HEK293 (cell line): ENCODE results near the gene ANKRD44.

Experiments
- CTCF ChIA-PET: fragments of 350-600 bp; formaldehyde crosslinking; extraction: SDS; loops from one replicate; lab custom pipeline; 2021; ENCODE audit warnings: antibody characterized with exemption; lab: Yijun Ruan, JAX
- POLR2A ChIA-PET: fragments of 300-600 bp; formaldehyde crosslinking; extraction: SDS; loops from one replicate; lab custom pipeline; 2020; ENCODE audit warnings: antibody characterized with exemption, inconsistent platforms; lab: Yijun Ruan, JAX
- H3K27ac ChIP-seq: fragments of 200-500 bp; sonication (Bioruptor generic); 2 replicates; pipeline ENCODE4 v1.5.1; 2014; ENCODE audit warnings: low read depth, low read length, control low read depth, inconsistent platforms; ENCODE audit errors: extremely low read depth
- H3K36me3 ChIP-seq, 2 experiments: fragments of 200-500 bp in 1 of 2; sonication (Bioruptor generic) in 1 of 2; 1 replicate in 1 of 2; 2 replicates in 1 of 2; pipeline ENCODE4 v1.5.1; 2014 to 2017; ENCODE audit warnings: inconsistent platforms in 2 of 2, low read length in 2 of 2; ENCODE audit not compliant: control insufficient read depth in 2 of 2, insufficient read depth in 1 of 2
- H3K4me1 ChIP-seq: fragments of 200-500 bp; sonication (Bioruptor generic); 2 replicates; pipeline ENCODE4 v1.5.1; 2014; ENCODE audit warnings: mild to moderate bottlenecking, low read length, inconsistent platforms; ENCODE audit not compliant: control insufficient read depth, insufficient read depth
- H3K4me3 ChIP-seq: 2 replicates; pipeline ENCODE4 v1.5.1; 2011; ENCODE audit warnings: low read depth, mild to moderate bottlenecking, control low read depth, low read length, moderate library complexity
- H3K9me3 ChIP-seq: fragments of 200-500 bp; sonication (Bioruptor generic); 2 replicates; pipeline ENCODE4 v1.5.1; 2014; ENCODE audit warnings: low read depth, low read length, inconsistent platforms; ENCODE audit not compliant: control insufficient read depth, insufficient read depth
- GFI1B ChIP-seq: fragments of 450-650 bp; formaldehyde crosslinking; IDR thresholded peaks from 2 replicates; pipeline ENCODE4 v1.5.1; 2016; ENCODE audit warnings: missing biosample characterization, missing genetic modification characterization
- GLI2 ChIP-seq: fragments of 450-650 bp; formaldehyde crosslinking; IDR thresholded peaks from 2 replicates; pipeline ENCODE4; 2017; ENCODE audit warnings: missing biosample characterization, missing genetic modification characterization, low read depth, borderline replicate concordance
- KLF17 ChIP-seq: fragments of 450-650 bp; formaldehyde crosslinking; IDR thresholded peaks from 2 replicates; pipeline ENCODE4 v1.5.1; 2016; ENCODE audit warnings: missing biosample characterization, missing genetic modification characterization
- SALL2 ChIP-seq: fragments of 450-650 bp; formaldehyde crosslinking; IDR thresholded peaks from 2 replicates; pipeline ENCODE4 v1.5.0; 2017; ENCODE audit warnings: missing biosample characterization, mild to moderate bottlenecking, missing genetic modification characterization, borderline replicate concordance
- SETDB1 ChIP-seq: IDR thresholded peaks from one replicate; pipeline ENCODE4 v1.6.1; 2017; ENCODE audit warnings: mild to moderate bottlenecking, low read length, moderate library complexity, mixed read lengths; ENCODE audit not compliant: insufficient read length
- WT1 ChIP-seq: fragments of 450-650 bp; formaldehyde crosslinking; IDR thresholded peaks from 2 replicates; pipeline ENCODE4 v1.5.1; 2016; ENCODE audit warnings: missing biosample characterization, missing genetic modification characterization
- YY2 ChIP-seq: fragments of 450-650 bp; formaldehyde crosslinking; IDR thresholded peaks from 2 replicates; pipeline ENCODE4 v1.5.1; 2016; ENCODE audit warnings: missing biosample characterization, missing genetic modification characterization
- ZFP37 ChIP-seq: fragments of 450-650 bp; formaldehyde crosslinking; IDR thresholded peaks from 2 replicates; pipeline ENCODE4 v1.5.1; 2016; ENCODE audit warnings: missing biosample characterization, missing genetic modification characterization
- ZNF16 ChIP-seq: fragments of 450-650 bp; formaldehyde crosslinking; IDR thresholded peaks from 2 replicates; pipeline ENCODE4 v1.5.1; 2016; ENCODE audit warnings: low read depth, missing biosample characterization, missing genetic modification characterization
- ZNF202 ChIP-seq: fragments of 450-650 bp; formaldehyde crosslinking; IDR thresholded peaks from 2 replicates; pipeline ENCODE4 v1.5.1; 2016; ENCODE audit warnings: missing biosample characterization, missing genetic modification characterization, borderline replicate concordance
- ZNF223 ChIP-seq: fragments of 450-650 bp; formaldehyde crosslinking; IDR thresholded peaks from 2 replicates; pipeline ENCODE4 v1.5.1; 2016; ENCODE audit warnings: missing biosample characterization, missing genetic modification characterization
- ZNF239 ChIP-seq: fragments of 450-650 bp; formaldehyde crosslinking; IDR thresholded peaks from 2 replicates; pipeline ENCODE4 v1.5.1; 2016; ENCODE audit warnings: missing biosample characterization, missing genetic modification characterization
- ZNF311 ChIP-seq: fragments of 450-650 bp; formaldehyde crosslinking; IDR thresholded peaks from 2 replicates; pipeline ENCODE4 v1.5.1; 2017; ENCODE audit warnings: missing biosample characterization, missing genetic modification characterization, borderline replicate concordance
- ZNF341 ChIP-seq: fragments of 450-650 bp; formaldehyde crosslinking; IDR thresholded peaks from 2 replicates; pipeline ENCODE4; 2016; ENCODE audit warnings: low read depth, missing biosample characterization, missing genetic modification characterization
- ZNF394 ChIP-seq: fragments of 450-650 bp; formaldehyde crosslinking; IDR thresholded peaks from 2 replicates; pipeline ENCODE4 v1.5.1; 2016; ENCODE audit warnings: missing biosample characterization, missing genetic modification characterization, mild to moderate bottlenecking, moderate library complexity, borderline replicate concordance
- ZNF423 ChIP-seq: fragments of 450-650 bp; formaldehyde crosslinking; IDR thresholded peaks from 2 replicates; pipeline ENCODE4 v1.5.1; 2016; ENCODE audit warnings: missing biosample characterization, missing genetic modification characterization
- ZNF449 ChIP-seq: fragments of 450-650 bp; formaldehyde crosslinking; IDR thresholded peaks from 2 replicates; pipeline ENCODE4 v1.5.1; 2017; ENCODE audit warnings: missing biosample characterization, mild to moderate bottlenecking, missing genetic modification characterization, moderate library complexity
- ZNF513 ChIP-seq: fragments of 450-650 bp; IDR thresholded peaks from 2 replicates; pipeline ENCODE4 v1.5.1; 2018; ENCODE audit warnings: missing biosample characterization, missing genetic modification characterization
- ZNF514 ChIP-seq: fragments of 450-650 bp; formaldehyde crosslinking; IDR thresholded peaks from 2 replicates; pipeline ENCODE4 v1.5.1; 2016; ENCODE audit warnings: missing biosample characterization, missing genetic modification characterization
- ZNF530 ChIP-seq: fragments of 450-650 bp; formaldehyde crosslinking; IDR thresholded peaks from 2 replicates; pipeline ENCODE4 v1.5.1; 2016; ENCODE audit warnings: low read depth, missing biosample characterization, missing genetic modification characterization
- ZNF548 ChIP-seq: fragments of 450-650 bp; formaldehyde crosslinking; IDR thresholded peaks from 2 replicates; pipeline ENCODE4 v1.5.1; 2016; ENCODE audit warnings: missing biosample characterization, missing genetic modification characterization
- ZNF555 ChIP-seq: fragments of 450-650 bp; formaldehyde crosslinking; conservative IDR thresholded peaks from 2 replicates; pipeline ENCODE4 v1.5.1; 2017; ENCODE audit warnings: missing biosample characterization, mild to moderate bottlenecking, missing genetic modification characterization, inconsistent platforms
- ZNF558 ChIP-seq: fragments of 450-650 bp; formaldehyde crosslinking; IDR thresholded peaks from 2 replicates; pipeline ENCODE4 v1.5.1; 2016; ENCODE audit warnings: missing biosample characterization, missing genetic modification characterization
- ZNF561 ChIP-seq: fragments of 450-650 bp; IDR thresholded peaks from 2 replicates; pipeline ENCODE4 v1.5.1; 2018; ENCODE audit warnings: missing biosample characterization, missing genetic modification characterization, borderline replicate concordance
- ZNF585B ChIP-seq: fragments of 450-650 bp; formaldehyde crosslinking; IDR thresholded peaks from 2 replicates; pipeline ENCODE4 v1.5.1; 2016; ENCODE audit warnings: missing biosample characterization, missing genetic modification characterization
- ZNF658 ChIP-seq: fragments of 450-650 bp; formaldehyde crosslinking; IDR thresholded peaks from 2 replicates; pipeline ENCODE4; 2016; ENCODE audit warnings: missing biosample characterization, missing genetic modification characterization
- ZNF830 ChIP-seq: fragments of 450-650 bp; IDR thresholded peaks from 2 replicates; pipeline ENCODE4 v1.5.0; 2018; ENCODE audit warnings: missing biosample characterization, missing genetic modification characterization, low read depth, mild to moderate bottlenecking, moderate library complexity
- ZSCAN5A ChIP-seq: fragments of 450-650 bp; formaldehyde crosslinking; IDR thresholded peaks from 2 replicates; pipeline ENCODE4 v1.5.1; 2016; ENCODE audit warnings: missing biosample characterization, missing genetic modification characterization

ANKRD44 gene

GRCh38 chr2:197256547-197257170 lies 53.9 kb downstream of the ANKRD44 start:
- Histone ChIP-seq H3K9me3 (no peaks in the 10 kb centered on the region), H3K4me3 (no peak overlapping the region), H3K36me3 (no peaks in the 10 kb centered on the region), H3K27ac (no peak overlapping the region), H3K4me1 (no peaks in the 10 kb centered on the region)
- ChIA-PET CTCF (interaction anchor here (0.9 kb wide), 1 partner anchor 66 kb away, joined by 4 read pairs; no protein-coding TSS in a partner anchor), POLR2A (no interaction called here)
- TF ChIP-seq ZNF530 (no peak), GLI2 (tag by site-specific recombination) (no peak), SETDB1 (no peak), YY2 (no peak), WT1 (tag by site-specific recombination) (no peak), ZNF16 (tag by site-specific recombination) (no peak), ZNF555 (tag by site-specific recombination) (no peak), KLF17 (tag by site-specific recombination) (no peak), ZNF394 (tag by site-specific recombination) (no peak), ZNF423 (no peak), ZNF341 (no peak), ZNF548 (no peak), ZNF449 (tag by site-specific recombination) (no peak), ZNF513 (tag by site-specific recombination) (no peak), ZNF585B (no peak), ZNF202 (no peak), ZNF830 (no peak)

GRCh38 chr2:197256021-197256420 lies 54.6 kb downstream of the ANKRD44 start:
- Histone ChIP-seq H3K4me3 (no peak overlapping the region), H3K27ac (no peak overlapping the region), H3K36me3 (no peaks in the 10 kb centered on the region), H3K9me3 (no peaks in the 10 kb centered on the region), H3K4me1 (no peaks in the 10 kb centered on the region)
- CTCF ChIA-PET = interaction anchor here (0.9 kb wide), 1 partner anchor 65 kb away, joined by 4 read pairs; no protein-coding TSS in a partner anchor
- POLR2A ChIA-PET = no interaction called here
- no peak for TF ChIP-seq ZNF202
- no peak for TF ChIP-seq ZNF585B
- no peak for TF ChIP-seq ZNF561 (tag by site-specific recombination)
- TF ChIP-seq ZNF658 (tag by site-specific recombination) = no peak
- TF ChIP-seq ZNF558 (tag by site-specific recombination) = no peak
- TF ChIP-seq ZNF311 (tag by site-specific recombination) = no peak
- TF ChIP-seq ZNF223 (tag by site-specific recombination) = no peak
- no peak for TF ChIP-seq ZNF514
- no peak for TF ChIP-seq ZNF239 (tag by site-specific recombination)
- no peak for TF ChIP-seq GFI1B (tag by site-specific recombination)
- no peak for TF ChIP-seq SALL2 (tag by site-specific recombination)
- TF ChIP-seq ZSCAN5A = no peak
- no peak for TF ChIP-seq ZFP37
